WTC11 (cell line): ENCODE measurements around the gene GSTP1.

Source experiments
- CTCF ChIP-seq: fragments of 200-600 bp; IDR thresholded peaks from 2 replicates; pipeline ENCODE4 v1.8.0; 2022; ENCODE audit warnings: antibody characterized with exemption
- EMX1 ChIP-seq: fragments of 250-450 bp; sonication (Bioruptor Pico); IDR thresholded peaks from 2 replicates; pipeline ENCODE4 v1.8.0; 2021; ENCODE audit warnings: mild to moderate bottlenecking
- IRF2 ChIP-seq: sonication (generic); formaldehyde crosslinking; IDR thresholded peaks from 2 replicates; pipeline ENCODE4 v1.8.0; 2022; ENCODE audit warnings: low read depth, missing genetic modification reagents, borderline replicate concordance
- PREB ChIP-seq: sonication (generic); formaldehyde crosslinking; IDR thresholded peaks from 2 replicates; pipeline ENCODE4 v1.8.1; 2022; ENCODE audit warnings: mild to moderate bottlenecking, missing genetic modification reagents, moderate library complexity, borderline replicate concordance

- TF ChIP-seq EMX1 (no peak; the same call in 1 of the 2 replicates), PREB (CRISPR knock-in tag) (no peak), IRF2 (CRISPR knock-in tag) (no peak), CTCF (peak; percentile 93)
These were observed 46.0 kb downstream of the GSTP1 start, which contains the start of gene NUDT8 for GRCh38 chr11:67629386-67630227.
